ENCODE results near the gene SORBS2. TPM values are rescaled to one million over a fixed set of nuclear protein-coding genes. Genes with fewer than 3 reads are reported as not detected.

SORBS2 gene
- total RNA-seq, 2 donors from 2014 or later = 7.0 to 13.8 TPM

DNA sequence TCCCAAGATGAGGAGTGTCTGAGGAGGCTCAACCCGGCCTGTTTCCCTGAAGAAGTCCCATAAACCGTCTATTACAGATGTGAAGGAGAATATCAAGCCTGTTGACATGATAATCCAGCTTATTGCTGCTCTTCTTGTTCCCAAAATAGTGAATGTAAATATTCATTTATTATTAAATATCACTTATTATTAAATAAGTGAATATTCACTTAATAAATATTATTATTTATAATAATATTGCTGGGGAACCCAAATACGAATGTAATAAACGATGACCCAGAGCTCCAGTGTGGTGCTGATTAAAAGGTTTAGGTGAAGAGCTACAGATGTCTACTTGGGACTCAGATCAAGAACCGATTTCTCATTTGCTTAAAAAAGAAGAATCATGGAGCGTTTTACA lies 23.8 kb upstream of the SORBS2 start:
- no peak for DNase-seq
- Mint-ChIP-seq H3K36me3 (ENCODE audit: low read depth) (no peaks in the 10 kb centered on the region), H3K27me3 (ENCODE audit: insufficient read depth) (no peaks in the 10 kb centered on the region), H3K9me3 (no peaks in the 10 kb centered on the region), H3K4me3 (no peak overlapping the region), H3K4me1 (peaks cover 32% of the 10 kb centered on the region), H3K27ac (no peak overlapping the region)
- no peak overlapping the region for H3K9ac ChIP-seq (ENCODE audit: extremely low read depth, low read length, poor library complexity, severe bottlenecking)
- H3K4me1 ChIP-seq (ENCODE audit: control insufficient read depth, insufficient read depth, low read length) = peaks cover 32% of the 10 kb centered on the region
- WGBS, 2 experiments (ENCODE audit: insufficient coverage in 1 of 2, insufficient read length in 1 of 2) = 84 to 90% methylated on average over 3 to 6 of the region's 6 CpGs
- no peaks in the 10 kb centered on the region for H3K9me3 ChIP-seq (ENCODE audit: control insufficient read depth, low read length)
- H3K27me3 ChIP-seq (ENCODE audit: control insufficient read depth, insufficient read depth, low read length, poor library complexity, severe bottlenecking) = no peaks in the 10 kb centered on the region
- H3K36me3 ChIP-seq (ENCODE audit: control insufficient read depth, insufficient read depth, low read length) = no peaks in the 10 kb centered on the region
- H3K27ac ChIP-seq (ENCODE audit: low read depth, low read length) = no peak overlapping the region
- H3K4me3 ChIP-seq (ENCODE audit: low read length) = no peak overlapping the region
- TF ChIP-seq, protein P1, sequence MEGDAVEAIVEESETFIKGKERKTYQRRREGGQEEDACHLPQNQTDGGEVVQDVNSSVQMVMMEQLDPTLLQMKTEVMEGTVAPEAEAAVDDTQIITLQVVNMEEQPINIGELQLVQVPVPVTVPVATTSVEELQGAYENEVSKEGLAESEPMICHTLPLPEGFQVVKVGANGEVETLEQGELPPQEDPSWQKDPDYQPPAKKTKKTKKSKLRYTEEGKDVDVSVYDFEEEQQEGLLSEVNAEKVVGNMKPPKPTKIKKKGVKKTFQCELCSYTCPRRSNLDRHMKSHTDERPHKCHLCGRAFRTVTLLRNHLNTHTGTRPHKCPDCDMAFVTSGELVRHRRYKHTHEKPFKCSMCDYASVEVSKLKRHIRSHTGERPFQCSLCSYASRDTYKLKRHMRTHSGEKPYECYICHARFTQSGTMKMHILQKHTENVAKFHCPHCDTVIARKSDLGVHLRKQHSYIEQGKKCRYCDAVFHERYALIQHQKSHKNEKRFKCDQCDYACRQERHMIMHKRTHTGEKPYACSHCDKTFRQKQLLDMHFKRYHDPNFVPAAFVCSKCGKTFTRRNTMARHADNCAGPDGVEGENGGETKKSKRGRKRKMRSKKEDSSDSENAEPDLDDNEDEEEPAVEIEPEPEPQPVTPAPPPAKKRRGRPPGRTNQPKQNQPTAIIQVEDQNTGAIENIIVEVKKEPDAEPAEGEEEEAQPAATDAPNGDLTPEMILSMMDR (conservative IDR thresholded peaks at IDR 0.05) = no peak

- Mint-ChIP-seq H3K27ac (no peak overlapping the region), H3K36me3 (ENCODE audit: low read depth) (no peaks in the 10 kb centered on the region), H3K4me3 (no peak overlapping the region), H3K4me1 (peaks cover 37% of the 10 kb centered on the region), H3K9me3 (no peaks in the 10 kb centered on the region), H3K27me3 (ENCODE audit: insufficient read depth) (no peaks in the 10 kb centered on the region)
- peaks cover 33% of the 10 kb centered on the region for H3K4me1 ChIP-seq (ENCODE audit: control insufficient read depth, insufficient read depth, low read length)
- DNase-seq = no peak
- 96 to 97% methylated on average over 3 to 4 of the region's 4 CpGs for WGBS, 2 experiments (ENCODE audit: insufficient coverage in 1 of 2, insufficient read length in 1 of 2)
- no peaks in the 10 kb centered on the region for H3K36me3 ChIP-seq (ENCODE audit: control insufficient read depth, insufficient read depth, low read length)
- no peak overlapping the region for H3K27ac ChIP-seq (ENCODE audit: low read depth, low read length)
- TF ChIP-seq, protein P1 (conservative IDR thresholded peaks at IDR 0.05) = no peak
- H3K4me3 ChIP-seq (ENCODE audit: low read length) = no peak overlapping the region
- H3K9ac ChIP-seq (ENCODE audit: extremely low read depth, low read length, poor library complexity, severe bottlenecking) = no peak overlapping the region
- H3K9me3 ChIP-seq (ENCODE audit: control insufficient read depth, low read length) = no peaks in the 10 kb centered on the region
- no peaks in the 10 kb centered on the region for H3K27me3 ChIP-seq (ENCODE audit: control insufficient read depth, insufficient read depth, low read length, poor library complexity, severe bottlenecking)
These were observed 23.3 kb upstream of the SORBS2 start for GRCh38 chr4:185835336-185835735.

- Mint-ChIP-seq H3K36me3 (ENCODE audit: low read depth) (no peaks in the 10 kb centered on the region), H3K9me3 (no peaks in the 10 kb centered on the region), H3K4me3 (no peak overlapping the region), H3K4me1 (peaks cover 40% of the 10 kb centered on the region), H3K27me3 (ENCODE audit: insufficient read depth) (no peaks in the 10 kb centered on the region), H3K27ac (no peak overlapping the region)
- Histone ChIP-seq H3K4me1 (ENCODE audit: control insufficient read depth, insufficient read depth, low read length) (peaks cover 38% of the 10 kb centered on the region), H3K27me3 (ENCODE audit: control insufficient read depth, insufficient read depth, low read length, poor library complexity, severe bottlenecking) (no peaks in the 10 kb centered on the region), H3K9ac (ENCODE audit: extremely low read depth, low read length, poor library complexity, severe bottlenecking) (no peak overlapping the region), H3K4me3 (ENCODE audit: low read length) (no peak overlapping the region), H3K9me3 (ENCODE audit: control insufficient read depth, low read length) (no peaks in the 10 kb centered on the region), H3K27ac (ENCODE audit: low read depth, low read length) (no peak overlapping the region), H3K36me3 (ENCODE audit: control insufficient read depth, insufficient read depth, low read length) (no peaks in the 10 kb centered on the region)
- TF ChIP-seq, protein P1 (conservative IDR thresholded peaks at IDR 0.05) = no peak
- 93 to 96% methylated on average over 3 to 6 of the region's 6 CpGs for WGBS, 2 experiments (ENCODE audit: insufficient coverage in 1 of 2, insufficient read length in 1 of 2)
- DNase-seq = no peak
These were observed 22.8 kb upstream of the SORBS2 start for GRCh38 chr4:185834778-185835177.

Measured in endodermal cell (in vitro differentiated cells).